Measurements from ENCODE around the gene GSS.
A peak's percentile ranks its signal among the peaks of the same experiment; 100 is the strongest.

Gene GSS

GRCh38 chr20:34923414-34923813, 32.2 kb downstream of the GSS start:
- DNase-seq (ENCODE audit: insufficient read length, low spot score) (no peak), FAIRE-seq (no peak)
- TF ChIP-seq SPI1 (IDR thresholded peaks at IDR 0.05; ENCODE audit: low read depth, low read length), result no peak
- TF ChIP-seq POLR2AphosphoS5 (IDR thresholded peaks at IDR 0.05; ENCODE audit: low read depth, low read length), result no peak
- no peak for TF ChIP-seq TAF1 (IDR thresholded peaks at IDR 0.05; ENCODE audit: low read depth, low read length)
- TF ChIP-seq POLR2A (IDR thresholded peaks at IDR 0.05; ENCODE audit: low read depth, low read length), result no peak
- no peak for TF ChIP-seq PAX5 (IDR thresholded peaks at IDR 0.05; ENCODE audit: insufficient read depth, low read length, severe bottlenecking)

GRCh38 chr20:34922654-34923381, 32.8 kb downstream of the GSS start:
- DNase-seq (ENCODE audit: insufficient read length, low spot score) (no peak), FAIRE-seq (no peak)
- TF ChIP-seq POLR2A (IDR thresholded peaks at IDR 0.05; ENCODE audit: low read depth, low read length) (no peak), POLR2AphosphoS5 (IDR thresholded peaks at IDR 0.05; ENCODE audit: low read depth, low read length) (no peak), SPI1 (IDR thresholded peaks at IDR 0.05; ENCODE audit: low read depth, low read length) (no peak), POU2F2 (IDR thresholded peaks at IDR 0.05; ENCODE audit: low read depth, low read length) (no peak), PAX5 (IDR thresholded peaks at IDR 0.05; ENCODE audit: insufficient read depth, low read length, severe bottlenecking) (no peak), TAF1 (IDR thresholded peaks at IDR 0.05; ENCODE audit: low read depth, low read length) (no peak)

DNA sequence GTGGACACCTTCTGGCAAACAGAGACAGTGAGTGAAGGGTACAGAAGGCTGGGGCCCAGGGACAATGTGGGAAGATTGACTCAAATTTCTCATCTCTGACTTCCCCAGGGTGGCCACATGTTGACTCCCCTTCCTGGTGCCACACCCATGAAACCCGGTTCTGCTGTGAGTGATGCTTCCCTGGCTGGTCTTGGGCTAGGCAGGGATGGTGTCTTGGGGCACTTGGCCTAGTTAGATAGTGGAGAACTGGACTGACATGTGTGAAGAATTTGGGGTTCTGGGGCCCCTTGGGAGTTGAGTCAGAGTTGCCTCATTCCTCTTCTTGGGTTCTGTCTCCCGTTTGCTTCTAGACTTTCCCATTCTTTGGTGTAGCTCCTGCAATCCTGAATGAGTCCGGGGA, 34.2 kb downstream of the GSS start:
- TF ChIP-seq PAX5 (IDR thresholded peaks at IDR 0.05; ENCODE audit: insufficient read depth, low read length, severe bottlenecking) (no peak), POLR2AphosphoS5 (IDR thresholded peaks at IDR 0.05; ENCODE audit: low read depth, low read length) (no peak), POU2F2 (IDR thresholded peaks at IDR 0.05; ENCODE audit: low read depth, low read length) (no peak), POLR2A (IDR thresholded peaks at IDR 0.05; ENCODE audit: low read depth, low read length) (no peak), SPI1 (IDR thresholded peaks at IDR 0.05; ENCODE audit: low read depth, low read length) (no peak), TAF1 (IDR thresholded peaks at IDR 0.05; ENCODE audit: low read depth, low read length) (no peak)
- FAIRE-seq (no peak), DNase-seq (ENCODE audit: insufficient read length, low spot score) (no peak)

- DNase-seq (ENCODE audit: insufficient read length, low spot score), result no peak
- FAIRE-seq, result no peak
- no peak for TF ChIP-seq POLR2AphosphoS5 (IDR thresholded peaks at IDR 0.05; ENCODE audit: low read depth, low read length)
- TF ChIP-seq TAF1 (IDR thresholded peaks at IDR 0.05; ENCODE audit: low read depth, low read length), result no peak
- TF ChIP-seq POU2F2 (IDR thresholded peaks at IDR 0.05; ENCODE audit: low read depth, low read length), result no peak
- no peak for TF ChIP-seq PAX5 (IDR thresholded peaks at IDR 0.05; ENCODE audit: insufficient read depth, low read length, severe bottlenecking)
- TF ChIP-seq POLR2A (IDR thresholded peaks at IDR 0.05; ENCODE audit: low read depth, low read length), result no peak
- TF ChIP-seq SPI1 (IDR thresholded peaks at IDR 0.05; ENCODE audit: low read depth, low read length), result no peak
These were observed 35.6 kb downstream of the GSS start for GRCh38 chr20:34920055-34920454.

- no peak for DNase-seq (ENCODE audit: insufficient read length, low spot score)
- TF ChIP-seq TAF1 (IDR thresholded peaks at IDR 0.05; ENCODE audit: low read depth, low read length) (no peak), PAX5 (IDR thresholded peaks at IDR 0.05; ENCODE audit: insufficient read depth, low read length, severe bottlenecking) (no peak), POLR2A (IDR thresholded peaks at IDR 0.05; ENCODE audit: low read depth, low read length) (no peak), POU2F2 (IDR thresholded peaks at IDR 0.05; ENCODE audit: low read depth, low read length) (no peak), POLR2AphosphoS5 (IDR thresholded peaks at IDR 0.05; ENCODE audit: low read depth, low read length) (no peak), SPI1 (IDR thresholded peaks at IDR 0.05; ENCODE audit: low read depth, low read length) (no peak)
- no peak for FAIRE-seq
These were observed 38.7 kb downstream of the GSS start for GRCh38 chr20:34916774-34917354.

DNA sequence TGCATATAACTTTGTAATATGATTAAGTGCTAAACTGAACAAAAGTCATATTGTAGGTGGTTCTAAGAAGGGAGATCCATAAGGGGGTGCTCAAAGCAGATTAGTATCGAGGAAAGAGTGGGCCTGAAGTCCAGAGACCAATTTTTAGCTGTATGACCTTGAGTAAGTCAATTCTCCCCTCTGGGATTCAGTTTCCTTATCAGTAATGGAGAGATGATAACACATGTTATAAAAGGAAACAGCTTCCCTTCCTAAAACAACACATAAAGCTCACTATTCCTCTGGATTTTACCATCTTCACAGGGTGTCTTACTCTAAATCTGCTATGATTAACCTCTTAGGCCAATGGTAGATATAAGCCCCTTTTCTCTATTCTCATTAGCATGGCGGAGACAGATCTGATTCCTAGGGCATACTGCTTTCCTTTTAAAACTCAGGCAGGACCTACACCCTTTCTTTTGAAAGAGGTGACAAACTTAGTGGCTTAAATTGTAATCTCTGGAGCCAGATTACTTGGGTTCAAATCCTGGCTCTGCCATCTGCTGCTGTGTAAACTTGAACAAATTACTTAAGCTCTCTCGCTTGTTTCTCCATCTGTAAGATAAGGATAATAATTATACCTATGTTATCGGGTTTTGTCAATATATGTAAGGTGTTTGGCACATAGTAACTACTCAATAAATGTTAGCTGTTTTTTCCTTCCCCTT, 39.7 kb downstream of the GSS start:
- no peak for TF ChIP-seq TAF1 (IDR thresholded peaks at IDR 0.05; ENCODE audit: low read depth, low read length)
- no peak for TF ChIP-seq POLR2A (IDR thresholded peaks at IDR 0.05; ENCODE audit: low read depth, low read length)
- no peak for TF ChIP-seq POLR2AphosphoS5 (IDR thresholded peaks at IDR 0.05; ENCODE audit: low read depth, low read length)
- TF ChIP-seq PAX5 (IDR thresholded peaks at IDR 0.05; ENCODE audit: insufficient read depth, low read length, severe bottlenecking), result no peak
- TF ChIP-seq POU2F2 (IDR thresholded peaks at IDR 0.05; ENCODE audit: low read depth, low read length), result no peak
- TF ChIP-seq SPI1 (IDR thresholded peaks at IDR 0.05; ENCODE audit: low read depth, low read length), result no peak
- FAIRE-seq (peak; percentile 9), DNase-seq (ENCODE audit: insufficient read length, low spot score) (no peak)

- no peak for FAIRE-seq
- TF ChIP-seq POU2F2 (IDR thresholded peaks at IDR 0.05; ENCODE audit: low read depth, low read length), result no peak
- TF ChIP-seq PAX5 (IDR thresholded peaks at IDR 0.05; ENCODE audit: insufficient read depth, low read length, severe bottlenecking), result no peak
- no peak for TF ChIP-seq SPI1 (IDR thresholded peaks at IDR 0.05; ENCODE audit: low read depth, low read length)
- TF ChIP-seq POLR2A (IDR thresholded peaks at IDR 0.05; ENCODE audit: low read depth, low read length), result no peak
- no peak for TF ChIP-seq TAF1 (IDR thresholded peaks at IDR 0.05; ENCODE audit: low read depth, low read length)
- no peak for DNase-seq (ENCODE audit: insufficient read length, low spot score)
These were observed 40.5 kb downstream of the GSS start for GRCh38 chr20:34915131-34915530.

DNA sequence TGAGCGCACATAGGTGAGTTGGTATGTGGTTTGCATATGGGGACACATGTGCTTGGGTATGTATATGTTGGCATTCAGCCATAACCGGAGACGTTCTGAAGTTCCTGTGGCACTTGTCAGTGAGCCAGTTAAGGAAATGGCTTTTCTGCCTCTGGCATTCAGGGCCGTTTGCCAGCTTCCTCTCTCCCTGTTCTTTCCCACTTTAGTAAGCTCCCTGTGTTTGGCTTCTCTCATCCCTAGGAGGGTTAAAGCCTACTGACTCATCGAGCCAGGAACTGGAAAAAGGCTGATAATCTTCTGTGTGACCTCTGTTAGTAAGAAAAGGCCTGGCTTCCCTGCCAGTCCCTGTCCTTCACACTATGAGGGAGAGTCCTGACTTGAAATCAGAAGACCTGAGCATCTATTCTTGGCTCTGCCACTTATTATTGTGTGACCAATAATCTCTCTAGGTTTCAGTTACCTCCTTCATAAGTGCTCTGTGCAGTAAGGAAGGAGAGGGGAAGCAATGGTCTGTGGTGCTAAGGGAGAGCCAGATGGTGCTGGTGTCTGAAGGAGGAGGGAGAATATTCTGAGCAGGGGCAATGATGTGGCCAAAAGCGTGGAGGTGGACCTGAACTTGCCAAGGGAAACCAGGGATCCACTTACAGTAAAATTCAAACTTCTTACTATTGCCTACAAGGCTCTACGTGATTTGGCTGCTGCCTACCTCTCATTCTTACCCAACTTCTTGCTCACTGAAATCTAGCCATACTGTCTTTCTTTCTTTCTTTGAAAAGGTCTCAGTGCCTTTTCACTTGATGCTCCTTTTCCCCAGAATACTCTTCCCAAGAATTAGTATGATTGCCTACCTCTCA, 47.8 kb downstream of the GSS start:
- no peak for TF ChIP-seq SPI1 (IDR thresholded peaks at IDR 0.05; ENCODE audit: low read depth, low read length)
- TF ChIP-seq POLR2AphosphoS5 (IDR thresholded peaks at IDR 0.05; ENCODE audit: low read depth, low read length), result no peak
- no peak for TF ChIP-seq POU2F2 (IDR thresholded peaks at IDR 0.05; ENCODE audit: low read depth, low read length)
- TF ChIP-seq POLR2A (IDR thresholded peaks at IDR 0.05; ENCODE audit: low read depth, low read length), result no peak
- TF ChIP-seq TAF1 (IDR thresholded peaks at IDR 0.05; ENCODE audit: low read depth, low read length), result no peak
- TF ChIP-seq PAX5 (IDR thresholded peaks at IDR 0.05; ENCODE audit: insufficient read depth, low read length, severe bottlenecking), result no peak
- no peak for FAIRE-seq
- no peak for DNase-seq (ENCODE audit: insufficient read length, low spot score)
